Frontal cortex (tissue), 4 donors: ENCODE measurements around the gene FLT4. TPM values are rescaled to one million over a fixed set of nuclear protein-coding genes. Genes with fewer than 3 reads are reported as not detected.

ENCODE experiments used
- DNase-seq, 2 donors: peaks; one replicate each; pipeline ENCODE4 v3.0.0; 2012; ENCODE audit warnings: low spot score in 2 of 2
- FAIRE-seq: peaks from 2 replicates; lab custom pipeline; 2012; peaks lifted over from hg19 to GRCh38; lab: Jason Lieb, UNC
- total RNA-seq: library from RNA; depleted of rRNA; stranded (reverse); fragments of >200 nt; gene quantifications from one replicate; pipeline ENCODE4 v1.2.3, GENCODE V29; 2014
- donor health status: control.
- donor health status: control.
- donor health status: control.

Gene FLT4
- total RNA-seq, 1 donor from 2014 or later = 1.6 TPM

- DNase-seq (no peak), FAIRE-seq (no peak)
Measured at GRCh38 chr5:180629831-180630382, 19.5 kb downstream of the FLT4 start.

- DNase-seq (no peak), FAIRE-seq (no peak)
Measured at GRCh38 chr5:180628827-180629750, 20.3 kb downstream of the FLT4 start.

GRCh38 chr5:180628211-180628610 lies 21.2 kb downstream of the FLT4 start:
- FAIRE-seq (no peak), DNase-seq (no peak)

GRCh38 chr5:180627386-180628120 lies 21.8 kb downstream of the FLT4 start:
- DNase-seq (no peak), FAIRE-seq (no peak)

- no peak for DNase-seq
- no peak for FAIRE-seq
Measured at GRCh38 chr5:180626661-180627385, 22.6 kb downstream of the FLT4 start.

- FAIRE-seq (no peak), DNase-seq (no peak)
Measured at GRCh38 chr5:180625791-180626660, 23.4 kb downstream of the FLT4 start.

- DNase-seq (no peak), FAIRE-seq (no peak)
Measured at GRCh38 chr5:180625125-180625790, 24.1 kb downstream of the FLT4 start.

- DNase-seq (no peak), FAIRE-seq (no peak)
Measured at GRCh38 chr5:180624587-180624986, 24.8 kb downstream of the FLT4 start.

- FAIRE-seq = no peak
- no peak for DNase-seq
Measured at GRCh38 chr5:180623844-180624243, 25.6 kb downstream of the FLT4 start.

- FAIRE-seq (no peak), DNase-seq (no peak)
Measured at GRCh38 chr5:180623411-180623834, 26.0 kb downstream of the FLT4 start.

- FAIRE-seq (no peak), DNase-seq (no peak)
Measured at GRCh38 chr5:180622910-180623309, 26.5 kb downstream of the FLT4 start.

GRCh38 chr5:180621311-180621710 lies 28.1 kb downstream of the FLT4 start:
- DNase-seq = no peak
- FAIRE-seq = no peak

- FAIRE-seq = no peak
- no peak for DNase-seq
Measured at GRCh38 chr5:180620014-180620413, 29.4 kb downstream of the FLT4 start.

GRCh38 chr5:180619563-180619915 lies 29.9 kb downstream of the FLT4 start:
- no peak for FAIRE-seq
- DNase-seq = no peak

- FAIRE-seq (no peak), DNase-seq (peak in 1 of 2 donors; percentile 61)
Measured at GRCh38 chr5:180618829-180619562, 30.4 kb downstream of the FLT4 start.

GRCh38 chr5:180618487-180618828 lies 30.9 kb downstream of the FLT4 start:
- DNase-seq (no peak), FAIRE-seq (no peak)

GRCh38 chr5:180613814-180614188 lies 35.6 kb downstream of the FLT4 start:
- DNase-seq = no peak
- no peak for FAIRE-seq

- no peak for DNase-seq
- no peak for FAIRE-seq
Measured at GRCh38 chr5:180613188-180613813, 36.1 kb downstream of the FLT4 start.
